SU-DHL-6 (cell line): Measurements from ENCODE around the gene PINLYP.
A peak's percentile ranks its signal among the peaks of the same experiment; 100 is the strongest.

Experiments used
- H2AFZ ChIP-seq: fragments of 200-600 bp; sonication (generic); 2 replicates; pipeline ENCODE4 v1.6.1; 2014; ENCODE audit warnings: low read depth, mild to moderate bottlenecking, moderate library complexity, mixed read lengths, antibody characterized with exemption, low read length; ENCODE audit not compliant: severe bottlenecking
- H3F3A ChIP-seq: fragments of 200-600 bp; shearing (Covaris generic); 2 replicates; pipeline ENCODE4 v1.6.0; 2016; ENCODE audit warnings: antibody characterized with exemption, mild to moderate bottlenecking; ENCODE audit not compliant: insufficient read depth
- H3K27ac ChIP-seq: fragments of 200-600 bp; sonication (generic); 2 replicates; pipeline ENCODE4 v1.5.1; 2016; ENCODE audit warnings: low read depth, mild to moderate bottlenecking, low read length, moderate library complexity, mixed read lengths
- H3K27me3 ChIP-seq: fragments of 200-600 bp; sonication (generic), shearing (Covaris generic); 2 replicates; pipeline ENCODE4 v1.6.0; 2014; ENCODE audit warnings: mild to moderate bottlenecking, low read length
- H3K36me3 ChIP-seq: fragments of 200-600 bp; sonication (generic); 2 replicates; pipeline ENCODE4 v1.6.1; 2014; ENCODE audit warnings: mild to moderate bottlenecking, low read length, mixed read lengths
- H3K4me2 ChIP-seq: fragments of 300-600, 200-600 bp; shearing (Covaris generic), sonication (generic); 2 replicates; pipeline ENCODE4 v1.6.0; 2014; ENCODE audit warnings: low read length, low read depth, mild to moderate bottlenecking; ENCODE audit not compliant: poor library complexity, severe bottlenecking
- H3K4me3 ChIP-seq: fragments of 200-600 bp; sonication (generic); 2 replicates; pipeline ENCODE4 v1.5.1; 2014; ENCODE audit warnings: antibody characterized with exemption, low read length, mild to moderate bottlenecking, mixed read lengths; ENCODE audit not compliant: insufficient read depth, poor library complexity, severe bottlenecking
- H3K79me2 ChIP-seq: fragments of 200-600 bp; sonication (generic); 2 replicates; pipeline ENCODE4 v1.6.1; 2014; ENCODE audit warnings: mild to moderate bottlenecking, low read length, moderate library complexity; ENCODE audit not compliant: insufficient read depth
- H3K9ac ChIP-seq: fragments of 200-600 bp; sonication (generic); 2 replicates; pipeline ENCODE4 v1.7.0; 2014; ENCODE audit warnings: mild to moderate bottlenecking, low read length
- H3K9me2 ChIP-seq: fragments of 200-600 bp; sonication (generic); replicated peaks from 2 replicates; pipeline ENCODE4 v1.6.1; 2014; ENCODE audit warnings: low read length; ENCODE audit not compliant: insufficient read depth
- H3K9me3 ChIP-seq: fragments of 200-600 bp; sonication (generic); 2 replicates; pipeline ENCODE4 v1.6.1; 2014; ENCODE audit warnings: low read length, mixed read lengths; ENCODE audit not compliant: insufficient read depth
- H4K20me1 ChIP-seq: fragments of 200-600 bp; sonication (generic); 2 replicates; pipeline ENCODE4 v1.6.1; 2014; ENCODE audit warnings: low read depth, mild to moderate bottlenecking, antibody characterized with exemption, low read length, moderate library complexity, mixed read lengths
- EZH2phosphoT487 ChIP-seq: fragments of 200-600 bp; sonication (generic), shearing (Covaris generic); conservative IDR thresholded peaks from 2 replicates; pipeline ENCODE4 v1.6.1; 2018; ENCODE audit warnings: mild to moderate bottlenecking, antibody characterized with exemption, low read length, moderate library complexity, mixed read lengths
- TF ChIP-seq, protein P1 (sequence below): fragments of 200-600 bp; sonication (generic); IDR thresholded peaks from one replicate; pipeline ENCODE4 v1.5.1; 2017; ENCODE audit warnings: antibody characterized with exemption, mild to moderate bottlenecking, low read length, moderate library complexity; ENCODE audit not compliant: insufficient read depth, poor library complexity, severe bottlenecking

Gene PINLYP

DNA sequence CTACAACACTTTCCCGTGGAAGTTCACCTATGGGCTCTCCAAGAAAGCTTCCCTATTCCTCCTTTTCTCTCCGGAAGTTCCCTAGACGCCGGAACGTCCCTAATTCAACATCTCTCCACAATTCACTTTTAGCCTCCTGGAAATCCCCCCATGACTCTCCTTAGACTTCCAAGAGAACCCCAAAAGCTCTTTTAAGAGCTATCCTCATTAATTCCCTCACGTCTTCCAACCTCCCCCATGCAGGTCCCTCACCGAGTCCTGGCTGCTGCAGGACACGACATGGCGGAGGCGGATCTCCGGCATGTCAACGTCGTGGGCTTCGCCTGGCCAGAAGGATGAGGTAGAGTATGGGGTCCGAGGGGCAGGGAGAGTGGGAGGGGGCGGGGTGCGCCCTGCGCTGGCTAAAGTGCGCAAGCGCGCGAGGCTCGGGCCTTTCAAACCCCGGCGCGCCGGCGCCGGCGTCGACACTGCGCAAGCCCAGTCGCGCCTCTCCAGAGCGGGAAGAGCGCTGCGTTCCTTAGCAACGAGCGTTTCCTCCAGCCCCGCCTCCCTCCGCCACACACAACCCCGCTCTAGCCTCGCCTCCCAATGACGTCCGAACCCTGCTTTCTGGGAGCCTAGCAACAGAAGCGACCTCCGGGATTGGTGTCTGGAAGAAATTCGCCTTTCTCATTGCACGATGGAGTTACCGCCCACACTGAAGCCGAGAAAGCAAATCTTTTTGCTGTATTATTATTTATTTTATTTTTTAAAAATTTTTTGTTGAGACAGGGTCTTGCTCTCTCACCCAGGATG lies at the start of gene PINLYP, which contains the start of gene XRCC1:
Gene PINLYP, plus strand, starts transcription at position 646 of the 795 bp plus-strand sequence. CDS start 1,391 bp downstream, outside the sequence.
Gene XRCC1, minus strand, starts transcription at position 372 of the 795 bp plus-strand sequence. Its CDS starts 69 bp downstream, at position 303.
- H4K20me1 ChIP-seq, result no peaks in the 10 kb centered on the region
- H3K9ac ChIP-seq, result peak within 1 kb of the TSS; percentile 96
- no peaks in the 10 kb centered on the region for H3K9me2 ChIP-seq
- no peaks in the 10 kb centered on the region for H3K27me3 ChIP-seq
- H3K79me2 ChIP-seq, result peaks cover 8% of the 10 kb centered on the region; the same call in 1 of the 2 replicates
- H3K4me3 ChIP-seq, result peak within 1 kb of the TSS; percentile 98
- H2AFZ ChIP-seq, result peak within 1 kb of the TSS; percentile 83
- no peaks in the 10 kb centered on the region for H3K36me3 ChIP-seq
- peak within 1 kb of the TSS; percentile 29; the same call in 1 of the 2 replicates for H3K27ac ChIP-seq
- no peaks in the 10 kb centered on the region for H3K9me3 ChIP-seq
- peak within 1 kb of the TSS; percentile 80 for H3K4me2 ChIP-seq
- H3F3A ChIP-seq, result no peaks in the 10 kb centered on the region
- TF ChIP-seq, protein P1, sequence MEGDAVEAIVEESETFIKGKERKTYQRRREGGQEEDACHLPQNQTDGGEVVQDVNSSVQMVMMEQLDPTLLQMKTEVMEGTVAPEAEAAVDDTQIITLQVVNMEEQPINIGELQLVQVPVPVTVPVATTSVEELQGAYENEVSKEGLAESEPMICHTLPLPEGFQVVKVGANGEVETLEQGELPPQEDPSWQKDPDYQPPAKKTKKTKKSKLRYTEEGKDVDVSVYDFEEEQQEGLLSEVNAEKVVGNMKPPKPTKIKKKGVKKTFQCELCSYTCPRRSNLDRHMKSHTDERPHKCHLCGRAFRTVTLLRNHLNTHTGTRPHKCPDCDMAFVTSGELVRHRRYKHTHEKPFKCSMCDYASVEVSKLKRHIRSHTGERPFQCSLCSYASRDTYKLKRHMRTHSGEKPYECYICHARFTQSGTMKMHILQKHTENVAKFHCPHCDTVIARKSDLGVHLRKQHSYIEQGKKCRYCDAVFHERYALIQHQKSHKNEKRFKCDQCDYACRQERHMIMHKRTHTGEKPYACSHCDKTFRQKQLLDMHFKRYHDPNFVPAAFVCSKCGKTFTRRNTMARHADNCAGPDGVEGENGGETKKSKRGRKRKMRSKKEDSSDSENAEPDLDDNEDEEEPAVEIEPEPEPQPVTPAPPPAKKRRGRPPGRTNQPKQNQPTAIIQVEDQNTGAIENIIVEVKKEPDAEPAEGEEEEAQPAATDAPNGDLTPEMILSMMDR, result no peak
- no peak for TF ChIP-seq EZH2phosphoT487

DNA sequence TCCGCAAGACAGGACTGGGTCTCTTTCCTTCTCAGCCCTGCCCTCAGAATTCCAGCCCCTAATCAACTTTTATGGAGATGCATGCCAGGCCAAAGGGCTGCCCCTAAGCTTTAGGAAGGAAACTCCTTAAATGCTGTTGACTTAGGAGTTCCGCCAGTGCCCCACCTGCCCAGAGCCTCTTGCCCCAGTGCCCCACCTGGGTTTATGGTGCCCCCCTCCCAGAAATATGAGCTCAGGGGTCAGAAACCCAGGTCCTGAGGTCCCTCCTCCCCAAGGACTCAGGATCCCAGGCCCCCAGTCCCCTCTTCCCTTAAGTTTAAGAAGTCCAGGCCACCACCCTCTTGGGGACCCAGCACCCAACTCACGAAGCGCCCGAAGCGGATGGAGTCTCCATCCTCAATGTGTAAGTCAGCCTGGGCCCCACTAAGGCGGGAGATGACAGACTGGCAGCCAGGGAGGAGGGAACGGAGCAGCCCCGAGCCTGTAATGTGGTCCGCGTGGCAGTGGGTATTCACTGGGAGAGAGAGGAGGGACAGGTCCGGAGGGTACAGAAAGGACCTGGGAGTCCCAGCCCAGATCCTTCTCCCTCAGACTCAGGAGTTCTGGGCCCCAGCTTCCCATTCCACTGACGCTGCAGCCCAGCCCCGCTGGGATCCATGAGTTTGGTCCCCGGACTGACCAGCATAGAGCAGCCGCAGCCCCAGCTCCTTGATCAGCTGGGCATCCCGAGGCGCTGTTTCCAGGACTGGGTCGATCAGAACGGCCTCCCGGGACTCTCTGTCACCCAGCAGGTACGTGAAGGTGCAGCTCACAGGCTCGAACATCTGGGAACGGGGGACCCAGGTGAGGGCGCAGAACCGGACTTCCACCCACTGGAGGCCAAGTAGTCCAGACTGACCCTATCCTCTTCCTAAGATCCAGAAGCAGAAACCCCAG lies 49.5 kb upstream of the PINLYP start:
- Histone ChIP-seq H2AFZ (peak overlapping the region; percentile 100), H4K20me1 (no peaks in the 10 kb centered on the region), H3F3A (peaks cover 4% of the 10 kb centered on the region; the same call in 1 of the 2 replicates), H3K9me3 (no peaks in the 10 kb centered on the region), H3K4me2 (peak overlapping the region; percentile 78), H3K27ac (no peak overlapping the region), H3K9ac (peak overlapping the region; percentile 76), H3K4me3 (peak overlapping the region; percentile 92), H3K9me2 (no peaks in the 10 kb centered on the region), H3K27me3 (no peaks in the 10 kb centered on the region), H3K79me2 (no peaks in the 10 kb centered on the region), H3K36me3 (no peaks in the 10 kb centered on the region)
- TF ChIP-seq, protein P1, result no peak
- TF ChIP-seq EZH2phosphoT487, result no peak

DNA sequence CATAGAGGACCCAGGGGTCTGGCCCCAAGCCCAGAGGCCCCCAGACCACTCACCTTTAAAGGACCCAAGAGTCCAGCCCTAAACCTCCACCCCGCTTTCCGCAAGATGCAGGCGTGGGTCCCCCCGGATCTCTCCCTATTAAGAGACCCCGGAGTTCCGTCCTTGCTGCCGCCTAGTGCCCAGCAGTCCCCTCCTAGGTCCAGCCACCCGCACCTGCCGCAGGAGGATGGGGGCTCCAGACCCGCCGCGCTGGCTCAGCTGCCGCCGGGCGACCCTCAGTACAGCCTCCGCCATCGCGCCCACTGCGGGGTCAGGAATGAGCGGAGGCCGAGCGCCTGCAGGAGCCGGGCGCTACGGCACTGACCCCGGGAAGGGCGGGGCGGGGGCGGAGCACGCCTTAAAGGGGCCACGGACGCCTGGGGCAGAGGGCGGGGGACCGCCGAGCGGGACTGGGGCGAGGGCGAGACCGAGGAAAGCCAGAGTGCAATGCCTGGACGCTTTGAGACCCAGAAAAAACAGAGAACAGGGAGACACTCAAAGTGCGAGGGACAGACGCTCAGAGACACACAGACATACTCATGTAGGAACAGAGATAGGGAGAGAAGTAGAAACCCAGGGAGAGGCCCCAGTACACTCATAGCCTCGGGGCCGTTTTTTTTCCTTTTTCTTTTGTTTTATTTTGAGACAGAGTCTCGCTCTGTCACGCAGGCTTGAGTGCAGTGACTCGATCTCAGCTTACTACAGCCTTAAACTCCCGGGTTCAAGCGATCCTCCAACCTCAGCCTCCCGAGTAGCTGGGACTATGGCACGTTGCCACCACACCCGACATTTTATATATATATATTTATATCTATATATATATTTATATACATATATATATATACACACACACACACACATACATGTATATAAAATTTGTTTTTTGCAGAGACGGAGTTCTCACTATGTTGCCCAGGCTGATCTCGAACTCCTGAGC lies 48.4 kb upstream of the PINLYP start, which contains the start of gene ETHE1:
Gene ETHE1, minus strand, starts transcription at position 318 of the 976 bp plus-strand sequence. Its CDS starts 24 bp downstream, at position 294.
- TF ChIP-seq, protein P1, result no peak
- TF ChIP-seq EZH2phosphoT487, result no peak
- Histone ChIP-seq H4K20me1 (no peaks in the 10 kb centered on the region), H3K4me3 (peak within 1 kb of the TSS; percentile 92), H3K36me3 (no peaks in the 10 kb centered on the region), H3F3A (peaks cover 4% of the 10 kb centered on the region; the same call in 1 of the 2 replicates), H2AFZ (peak within 1 kb of the TSS; percentile 100), H3K79me2 (no peaks in the 10 kb centered on the region), H3K4me2 (peak within 1 kb of the TSS; percentile 78), H3K27ac (no peak within 1 kb of the TSS), H3K9me3 (no peaks in the 10 kb centered on the region), H3K9me2 (no peaks in the 10 kb centered on the region), H3K9ac (peak within 1 kb of the TSS; percentile 76), H3K27me3 (no peaks in the 10 kb centered on the region)
